Measurements from ENCODE around the gene ZNF736. TPM values are rescaled to one million over a fixed set of nuclear protein-coding genes. Genes with fewer than 3 reads are reported as not detected.

The ZNF736 gene
- total RNA-seq, 1 donor from 2014 or later, result 4.4 TPM

- Mint-ChIP-seq H3K27ac (ENCODE audit: unreplicated experiment) (no peak overlapping the region), H3K36me3 (ENCODE audit: low read depth, unreplicated experiment) (no peaks in the 10 kb centered on the region), H3K4me3 (ENCODE audit: unreplicated experiment) (no peak overlapping the region), H3K27me3 (ENCODE audit: low read depth, unreplicated experiment) (no peaks in the 10 kb centered on the region), H3K4me1 (ENCODE audit: low read depth, unreplicated experiment) (no peaks in the 10 kb centered on the region), H3K9me3 (ENCODE audit: unreplicated experiment) (peaks cover 13% of the 10 kb centered on the region)
- DNase-seq (ENCODE audit: low read depth), result no peak
- H3K27me3 ChIP-seq (ENCODE audit: insufficient read depth, low read length), result no peaks in the 10 kb centered on the region
- no peaks in the 10 kb centered on the region for H3K4me1 ChIP-seq (ENCODE audit: insufficient read depth, low read length)
- peaks cover 17% of the 10 kb centered on the region for H3K9me3 ChIP-seq (ENCODE audit: insufficient read depth, low read depth, low read length)
- no peak overlapping the region for H3K4me2 ChIP-seq (ENCODE audit: low read length)
- H3K36me3 ChIP-seq (ENCODE audit: insufficient read depth, low read length), result no peaks in the 10 kb centered on the region
- no peak for TF ChIP-seq EZH2 (IDR thresholded peaks at IDR 0.05; ENCODE audit: insufficient read depth, low read length)
- TF ChIP-seq, protein P1, sequence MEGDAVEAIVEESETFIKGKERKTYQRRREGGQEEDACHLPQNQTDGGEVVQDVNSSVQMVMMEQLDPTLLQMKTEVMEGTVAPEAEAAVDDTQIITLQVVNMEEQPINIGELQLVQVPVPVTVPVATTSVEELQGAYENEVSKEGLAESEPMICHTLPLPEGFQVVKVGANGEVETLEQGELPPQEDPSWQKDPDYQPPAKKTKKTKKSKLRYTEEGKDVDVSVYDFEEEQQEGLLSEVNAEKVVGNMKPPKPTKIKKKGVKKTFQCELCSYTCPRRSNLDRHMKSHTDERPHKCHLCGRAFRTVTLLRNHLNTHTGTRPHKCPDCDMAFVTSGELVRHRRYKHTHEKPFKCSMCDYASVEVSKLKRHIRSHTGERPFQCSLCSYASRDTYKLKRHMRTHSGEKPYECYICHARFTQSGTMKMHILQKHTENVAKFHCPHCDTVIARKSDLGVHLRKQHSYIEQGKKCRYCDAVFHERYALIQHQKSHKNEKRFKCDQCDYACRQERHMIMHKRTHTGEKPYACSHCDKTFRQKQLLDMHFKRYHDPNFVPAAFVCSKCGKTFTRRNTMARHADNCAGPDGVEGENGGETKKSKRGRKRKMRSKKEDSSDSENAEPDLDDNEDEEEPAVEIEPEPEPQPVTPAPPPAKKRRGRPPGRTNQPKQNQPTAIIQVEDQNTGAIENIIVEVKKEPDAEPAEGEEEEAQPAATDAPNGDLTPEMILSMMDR (IDR thresholded peaks at IDR 0.05; ENCODE audit: insufficient read depth, low read depth, low read length), result no peak
- H2AFZ ChIP-seq (ENCODE audit: low read depth, low read length), result no peak overlapping the region
- H3K79me2 ChIP-seq (ENCODE audit: insufficient read depth, low read length), result no peaks in the 10 kb centered on the region
- FAIRE-seq, result no peak
- no peak overlapping the region for H3K4me3 ChIP-seq (ENCODE audit: insufficient read depth, low read depth, low read length)
- no peak overlapping the region for H3K9ac ChIP-seq (ENCODE audit: low read length)
- H4K20me1 ChIP-seq (ENCODE audit: insufficient read depth, low read length), result no peaks in the 10 kb centered on the region
- no peak overlapping the region for H3K27ac ChIP-seq (ENCODE audit: low read depth, low read length)
These were observed 45.8 kb downstream of the ZNF736 start for GRCh38 chr7:64359543-64359942.

DNA sequence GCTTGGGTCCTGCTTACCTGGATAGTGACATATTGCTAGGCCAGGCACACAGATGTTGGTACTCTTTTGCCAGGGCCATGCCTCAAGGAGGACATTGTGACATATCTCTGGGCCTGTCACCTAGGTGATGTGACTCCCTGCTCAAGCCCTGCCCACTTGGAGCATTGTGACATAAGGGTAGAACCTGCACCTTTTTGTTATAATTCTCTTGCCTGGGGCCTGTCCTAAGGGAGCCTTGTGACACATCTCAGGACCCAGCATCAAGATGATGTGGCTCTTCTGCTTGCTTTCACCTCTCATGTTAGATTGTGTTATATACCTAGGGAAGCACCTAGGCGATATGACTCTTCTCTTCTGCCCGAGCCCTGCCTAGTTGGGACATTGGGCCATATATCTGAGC is 57.4 kb downstream of the ZNF736 start:
- FAIRE-seq, result no peak
- no peak for DNase-seq (ENCODE audit: low read depth)
- H3K4me3 ChIP-seq (ENCODE audit: insufficient read depth, low read depth, low read length), result no peak overlapping the region
- H3K27ac Mint-ChIP-seq (ENCODE audit: unreplicated experiment), result no peak overlapping the region
- H3K36me3 ChIP-seq (ENCODE audit: insufficient read depth, low read length), result no peaks in the 10 kb centered on the region
- H3K9ac ChIP-seq (ENCODE audit: low read length), result no peak overlapping the region
- H3K27ac ChIP-seq (ENCODE audit: low read depth, low read length), result no peak overlapping the region
- peaks cover 3% of the 10 kb centered on the region for H3K9me3 Mint-ChIP-seq (ENCODE audit: unreplicated experiment)
- no peaks in the 10 kb centered on the region for H3K4me1 Mint-ChIP-seq (ENCODE audit: low read depth, unreplicated experiment)
- no peaks in the 10 kb centered on the region for H3K27me3 ChIP-seq (ENCODE audit: insufficient read depth, low read length)
- no peak overlapping the region for H2AFZ ChIP-seq (ENCODE audit: low read depth, low read length)
- TF ChIP-seq, protein P1 (IDR thresholded peaks at IDR 0.05; ENCODE audit: insufficient read depth, low read depth, low read length), result no peak
- TF ChIP-seq EZH2 (IDR thresholded peaks at IDR 0.05; ENCODE audit: insufficient read depth, low read length), result no peak
- no peak overlapping the region for H3K4me3 Mint-ChIP-seq (ENCODE audit: unreplicated experiment)
- H3K4me1 ChIP-seq (ENCODE audit: insufficient read depth, low read length), result no peaks in the 10 kb centered on the region
- no peaks in the 10 kb centered on the region for H3K79me2 ChIP-seq (ENCODE audit: insufficient read depth, low read length)
- H3K36me3 Mint-ChIP-seq (ENCODE audit: low read depth, unreplicated experiment), result no peaks in the 10 kb centered on the region
- H3K27me3 Mint-ChIP-seq (ENCODE audit: low read depth, unreplicated experiment), result no peaks in the 10 kb centered on the region
- no peak overlapping the region for H3K4me2 ChIP-seq (ENCODE audit: low read length)
- peaks cover 5% of the 10 kb centered on the region for H3K9me3 ChIP-seq (ENCODE audit: insufficient read depth, low read depth, low read length)
- no peaks in the 10 kb centered on the region for H4K20me1 ChIP-seq (ENCODE audit: insufficient read depth, low read length)

- Histone ChIP-seq H3K4me2 (ENCODE audit: low read length) (no peak overlapping the region), H3K79me2 (ENCODE audit: insufficient read depth, low read length) (no peaks in the 10 kb centered on the region), H2AFZ (ENCODE audit: low read depth, low read length) (no peak overlapping the region), H3K27ac (ENCODE audit: low read depth, low read length) (no peak overlapping the region), H3K4me3 (ENCODE audit: insufficient read depth, low read depth, low read length) (no peak overlapping the region), H3K4me1 (ENCODE audit: insufficient read depth, low read length) (no peaks in the 10 kb centered on the region), H3K36me3 (ENCODE audit: insufficient read depth, low read length) (no peaks in the 10 kb centered on the region), H4K20me1 (ENCODE audit: insufficient read depth, low read length) (no peaks in the 10 kb centered on the region), H3K9me3 (ENCODE audit: insufficient read depth, low read depth, low read length) (peaks cover 8% of the 10 kb centered on the region), H3K9ac (ENCODE audit: low read length) (no peak overlapping the region), H3K27me3 (ENCODE audit: insufficient read depth, low read length) (no peaks in the 10 kb centered on the region)
- Mint-ChIP-seq H3K27me3 (ENCODE audit: low read depth, unreplicated experiment) (no peaks in the 10 kb centered on the region), H3K4me3 (ENCODE audit: unreplicated experiment) (no peak overlapping the region), H3K9me3 (ENCODE audit: unreplicated experiment) (peaks cover 14% of the 10 kb centered on the region), H3K4me1 (ENCODE audit: low read depth, unreplicated experiment) (no peaks in the 10 kb centered on the region), H3K36me3 (ENCODE audit: low read depth, unreplicated experiment) (no peaks in the 10 kb centered on the region), H3K27ac (ENCODE audit: unreplicated experiment) (no peak overlapping the region)
- DNase-seq (ENCODE audit: low read depth) (no peak), FAIRE-seq (no peak)
- TF ChIP-seq EZH2 (IDR thresholded peaks at IDR 0.05; ENCODE audit: insufficient read depth, low read length), result no peak
- TF ChIP-seq, protein P1 (IDR thresholded peaks at IDR 0.05; ENCODE audit: insufficient read depth, low read depth, low read length), result no peak
These were observed 59.3 kb downstream of the ZNF736 start for GRCh38 chr7:64373017-64373416.
